ENCODE results near the gene CMKLR1. TPM values are rescaled to one million over a fixed set of nuclear protein-coding genes. Genes with fewer than 3 reads are reported as not detected.

Gene CMKLR1
- total RNA-seq, 1 experiment from 2014 or later = 0.15 TPM

- no peaks in the 10 kb centered on the region for H4K20me1 ChIP-seq (ENCODE audit: insufficient read depth)
- H3K4me3 ChIP-seq (replicated peaks in 1 of 2; ENCODE audit: low read depth in 1 of 2, low read length in 2 of 2) = no peak overlapping the region
- intact Hi-C loops (cut with micrococcal nuclease) = no loop called here
- DNase-seq (ENCODE audit: low read depth, low spot score) (no peak), ATAC-seq (no peak)
- ChIA-PET RAD21 (ENCODE audit: low non-redundant PET in 1 of 2, low total read pairs in 2 of 2, uncharacterized antibody in 2 of 2, unreplicated experiment in 2 of 2) (no interaction called here), POLR2A (no interaction called here), CTCF (no interaction called here)
- no TSS peak for BruUV-seq (replicated peaks)
- H3K79me2 ChIP-seq (ENCODE audit: insufficient read depth, low read length) = no peaks in the 10 kb centered on the region
- H3K9me3 ChIP-seq (ENCODE audit: control insufficient read depth in 1 of 2, insufficient read depth in 1 of 2, low read depth in 1 of 2, low read length in 2 of 2) = no peaks in the 10 kb centered on the region
- TF ChIP-seq ZFX (IDR thresholded peaks at IDR 0.05) (no peak), ATF3 (IDR thresholded peaks at IDR 0.05) (no peak), TCF7L2 (IDR thresholded peaks at IDR 0.05; ENCODE audit: borderline replicate concordance, extremely low read depth, insufficient read depth, insufficient read length) (no peak), EZH2phosphoT487 (IDR thresholded peaks at IDR 0.05; ENCODE audit: borderline replicate concordance) (no peak), POLR2A (IDR thresholded peaks at IDR 0.05; ENCODE audit: borderline replicate concordance, extremely low read depth, insufficient read depth, insufficient read length) (no peak), EZH2 (IDR thresholded peaks at IDR 0.05) (no peak), RAD21 (IDR thresholded peaks at IDR 0.05; ENCODE audit: low read depth) (no peak), SIN3A (IDR thresholded peaks at IDR 0.05; ENCODE audit: low read depth) (no peak), SRF (IDR thresholded peaks at IDR 0.05; ENCODE audit: low read depth) (no peak), ELF1 (IDR thresholded peaks at IDR 0.05; ENCODE audit: borderline replicate concordance, low read depth) (no peak), POLR2AphosphoS5 (IDR thresholded peaks at IDR 0.05; ENCODE audit: low read depth, low read length) (no peak), ZNF274 (IDR thresholded peaks at IDR 0.05; ENCODE audit: low read depth, low read length) (no peak), FOSL1 (IDR thresholded peaks at IDR 0.05; ENCODE audit: low read depth) (no peak), YY1 (IDR thresholded peaks at IDR 0.05; ENCODE audit: extremely low read depth, insufficient replicate concordance, low read depth, low read length) (no peak), SP1 (IDR thresholded peaks at IDR 0.05; ENCODE audit: low read depth) (no peak), CBX3 (IDR thresholded peaks at IDR 0.05; ENCODE audit: low read depth) (no peak), EGR1 (IDR thresholded peaks at IDR 0.05; ENCODE audit: low read depth) (no peak)
- TF ChIP-seq, protein P1, sequence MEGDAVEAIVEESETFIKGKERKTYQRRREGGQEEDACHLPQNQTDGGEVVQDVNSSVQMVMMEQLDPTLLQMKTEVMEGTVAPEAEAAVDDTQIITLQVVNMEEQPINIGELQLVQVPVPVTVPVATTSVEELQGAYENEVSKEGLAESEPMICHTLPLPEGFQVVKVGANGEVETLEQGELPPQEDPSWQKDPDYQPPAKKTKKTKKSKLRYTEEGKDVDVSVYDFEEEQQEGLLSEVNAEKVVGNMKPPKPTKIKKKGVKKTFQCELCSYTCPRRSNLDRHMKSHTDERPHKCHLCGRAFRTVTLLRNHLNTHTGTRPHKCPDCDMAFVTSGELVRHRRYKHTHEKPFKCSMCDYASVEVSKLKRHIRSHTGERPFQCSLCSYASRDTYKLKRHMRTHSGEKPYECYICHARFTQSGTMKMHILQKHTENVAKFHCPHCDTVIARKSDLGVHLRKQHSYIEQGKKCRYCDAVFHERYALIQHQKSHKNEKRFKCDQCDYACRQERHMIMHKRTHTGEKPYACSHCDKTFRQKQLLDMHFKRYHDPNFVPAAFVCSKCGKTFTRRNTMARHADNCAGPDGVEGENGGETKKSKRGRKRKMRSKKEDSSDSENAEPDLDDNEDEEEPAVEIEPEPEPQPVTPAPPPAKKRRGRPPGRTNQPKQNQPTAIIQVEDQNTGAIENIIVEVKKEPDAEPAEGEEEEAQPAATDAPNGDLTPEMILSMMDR (IDR thresholded peaks at IDR 0.05 in 2 of 3, conservative IDR thresholded peaks at IDR 0.05 in 1 of 3; ENCODE audit: borderline replicate concordance in 1 of 3, insufficient read depth in 1 of 3, low read depth in 2 of 3, low read length in 2 of 3) = no peak
- TF ChIP-seq, protein P2, sequence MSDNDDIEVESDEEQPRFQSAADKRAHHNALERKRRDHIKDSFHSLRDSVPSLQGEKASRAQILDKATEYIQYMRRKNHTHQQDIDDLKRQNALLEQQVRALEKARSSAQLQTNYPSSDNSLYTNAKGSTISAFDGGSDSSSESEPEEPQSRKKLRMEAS (IDR thresholded peaks at IDR 0.05) = no peak
- H3K27me3 ChIP-seq (ENCODE audit: insufficient read depth, low read length) = peaks cover 62% of the 10 kb centered on the region
- no peaks in the 10 kb centered on the region for H3K4me1 ChIP-seq (ENCODE audit: control insufficient read depth in 1 of 2, insufficient read depth in 2 of 2, low read length in 2 of 2)
- no peak overlapping the region for H3K27ac ChIP-seq (ENCODE audit: low read depth, low read length)
- H2AFZ ChIP-seq (ENCODE audit: low read depth, low read length, poor library complexity, severe bottlenecking) = no peak overlapping the region
- no peaks in the 10 kb centered on the region for H3K36me3 ChIP-seq (ENCODE audit: control insufficient read depth in 1 of 2, insufficient read depth in 2 of 2, low read length in 2 of 2)
- H3K9me2 ChIP-seq (ENCODE audit: insufficient read depth) = no peaks in the 10 kb centered on the region
- no peak overlapping the region for H3K9ac ChIP-seq (ENCODE audit: low read length)
- H3K4me2 ChIP-seq (ENCODE audit: low read length) = no peak overlapping the region
These were observed 70.7 kb downstream of the CMKLR1 start for GRCh38 chr12:108268397-108268796.
